OCI-LY7 (cell line): Measurements from ENCODE around the gene CACNB2. TPM values are rescaled to one million over a fixed set of nuclear protein-coding genes. Genes with fewer than 3 reads are reported as not detected.

Experiments used
- BruUV-seq: library from RNA; stranded (reverse); fragments of 400-500 nt; replicated peaks from 2 replicates; lab custom pipeline; 2021; lab: Mats Ljungman, UMichigan
- CTCF ChIA-PET: fragments of 300-600 bp; sonication (Branson Sonifier 250); formaldehyde crosslinking; loops from one replicate; lab custom pipeline; 2022; ENCODE audit warnings: antibody characterized with exemption; ENCODE audit not compliant: unreplicated experiment; lab: Charles Lee
- POLR2A ChIA-PET: fragments of 300-600 bp; sonication (Branson Sonifier 250); formaldehyde crosslinking; loops from one replicate; lab custom pipeline; 2022; ENCODE audit warnings: antibody characterized with exemption; lab: Charles Lee
- DNase-seq: peaks from one replicate; pipeline ENCODE4 v3.0.0-alpha.2; 2015; ENCODE audit warnings: low spot score
- H2AFZ ChIP-seq: fragments of 200-600 bp; sonication (generic), shearing (Covaris generic); 2 replicates; pipeline ENCODE4 v1.6.1; 2014; ENCODE audit warnings: mild to moderate bottlenecking, antibody characterized with exemption, low read length, moderate library complexity
- H3K27ac ChIP-seq: fragments of 200-600 bp; sonication (generic); 2 replicates; pipeline ENCODE4 v1.5.1; 2014; ENCODE audit warnings: mixed run types, low read depth, mild to moderate bottlenecking, moderate library complexity, low read length, inconsistent platforms; ENCODE audit not compliant: poor library complexity, severe bottlenecking
- H3K36me3 ChIP-seq: fragments of 200-600 bp; sonication (generic); 2 replicates; pipeline ENCODE4 v1.6.1; 2014; ENCODE audit warnings: mild to moderate bottlenecking, antibody characterized with exemption, low read length, moderate library complexity, mixed read lengths; ENCODE audit not compliant: insufficient read depth
- H3K4me1 ChIP-seq: fragments of 200-600 bp; sonication (generic); 2 replicates; pipeline ENCODE4 v1.5.1; 2014; ENCODE audit warnings: mild to moderate bottlenecking, low read length; ENCODE audit not compliant: insufficient read depth, poor library complexity, severe bottlenecking
- H3K4me2 ChIP-seq: fragments of 200-600 bp; sonication (generic); 2 replicates; pipeline ENCODE4 v1.6.1; 2014; ENCODE audit warnings: mild to moderate bottlenecking, low read length
- H3K4me3 ChIP-seq: fragments of 200-600 bp; sonication (generic); 2 replicates; pipeline ENCODE4 v1.5.1; 2014; ENCODE audit warnings: mild to moderate bottlenecking, low read depth, low read length; ENCODE audit not compliant: poor library complexity, severe bottlenecking
- H3K79me2 ChIP-seq: fragments of 200-600 bp; sonication (generic); 2 replicates; pipeline ENCODE4 v1.6.1; 2016; ENCODE audit warnings: low read depth, mild to moderate bottlenecking, low read length, moderate library complexity, mixed read lengths; ENCODE audit not compliant: insufficient read depth
- H3K9me2 ChIP-seq: fragments of 200-600 bp; sonication (generic); 2 replicates; pipeline ENCODE4 v1.6.1; 2016; ENCODE audit warnings: mild to moderate bottlenecking, low read length, mixed read lengths; ENCODE audit not compliant: insufficient read depth
- H3K9me3 ChIP-seq: fragments of 200-600 bp; sonication (generic); 2 replicates; pipeline ENCODE4 v1.6.1; 2014; ENCODE audit warnings: mild to moderate bottlenecking, mixed run types, low read length, mixed read lengths
- H4K20me1 ChIP-seq: fragments of 200-600 bp; sonication (generic); 2 replicates; pipeline ENCODE4 v1.6.1; 2014; ENCODE audit warnings: mild to moderate bottlenecking, antibody characterized with exemption, low read length, moderate library complexity, mixed read lengths; ENCODE audit not compliant: insufficient read depth
- CTCF ChIP-seq: fragments of 200-600 bp; sonication (generic); conservative IDR thresholded peaks from 2 replicates; pipeline ENCODE4 v1.5.1; 2014; ENCODE audit warnings: mild to moderate bottlenecking, antibody characterized with exemption, low read length, moderate library complexity, mixed read lengths
- EZH2phosphoT487 ChIP-seq: fragments of 200-600 bp; sonication (generic); IDR thresholded peaks from 2 replicates; pipeline ENCODE4 v1.6.1; 2018; ENCODE audit warnings: low read depth, borderline replicate concordance, mild to moderate bottlenecking, mixed run types, antibody characterized with exemption, low read length, moderate library complexity, mixed read lengths
- intact Hi-C: fragments of 100-400 bp; cut with micrococcal nuclease; formaldehyde crosslinking; loops from one replicate; pipeline ENCODE4 v1.10.0; 2022; ENCODE audit not compliant: unreplicated experiment
- total RNA-seq, 2 experiments: library from RNA; depleted of rRNA in 1 of 2; stranded (reverse); fragments of >200 nt in 1 of 2; shearing (Covaris generic) in 1 of 2; gene quantifications; 2 replicates each; pipeline ENCODE4 v1.2.3, GENCODE V29; 2014 to 2022

Gene CACNB2
- total RNA-seq, 2 experiments from 2014 or later, result not detected

GRCh38 chr10:18486438-18486837, 346.2 kb downstream of the CACNB2 start:
- ChIA-PET CTCF (no interaction called here), POLR2A (no interaction called here)
- Histone ChIP-seq H2AFZ (no peak overlapping the region), H3K36me3 (no peaks in the 10 kb centered on the region), H3K4me3 (no peak overlapping the region), H3K4me2 (no peak overlapping the region), H3K9me3 (no peaks in the 10 kb centered on the region), H3K9me2 (no peaks in the 10 kb centered on the region), H3K79me2 (no peaks in the 10 kb centered on the region), H4K20me1 (no peaks in the 10 kb centered on the region), H3K4me1 (no peaks in the 10 kb centered on the region), H3K27ac (no peak overlapping the region)
- intact Hi-C loops, result no loop called here
- BruUV-seq, result no TSS peak
- no peak for DNase-seq
- TF ChIP-seq EZH2phosphoT487, result no peak
- no peak for TF ChIP-seq CTCF

DNA sequence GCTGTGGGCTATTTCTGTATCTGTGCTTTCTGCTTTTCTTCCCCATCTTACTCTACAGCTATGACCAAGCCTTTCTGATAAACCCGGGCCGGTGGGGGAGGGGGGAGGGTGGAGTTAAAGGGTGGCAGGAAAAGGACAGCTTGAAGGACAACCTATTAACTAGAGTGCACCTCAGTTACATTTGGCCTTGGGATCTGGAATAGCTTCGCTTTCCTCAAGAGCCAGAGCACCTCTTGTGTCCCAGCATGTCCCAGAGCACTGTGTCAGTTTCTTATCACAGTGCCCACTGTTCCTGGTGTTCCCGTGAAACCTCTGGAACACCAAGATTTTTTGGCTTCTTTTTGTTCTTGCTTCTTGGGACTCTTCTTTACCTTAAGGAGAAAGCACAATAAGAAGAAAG, 350.5 kb downstream of the CACNB2 start:
- no peak overlapping the region for H2AFZ ChIP-seq
- DNase-seq, result no peak
- POLR2A ChIA-PET, result no interaction called here
- no peaks in the 10 kb centered on the region for H3K9me2 ChIP-seq
- H3K79me2 ChIP-seq, result no peaks in the 10 kb centered on the region
- BruUV-seq, result no TSS peak
- H3K36me3 ChIP-seq, result no peaks in the 10 kb centered on the region
- no peak for TF ChIP-seq EZH2phosphoT487
- TF ChIP-seq CTCF, result no peak
- CTCF ChIA-PET, result no interaction called here
- H3K4me2 ChIP-seq, result no peak overlapping the region
- no peak overlapping the region for H3K4me3 ChIP-seq
- H4K20me1 ChIP-seq, result no peaks in the 10 kb centered on the region
- intact Hi-C loops, result no loop called here
- H3K4me1 ChIP-seq, result no peaks in the 10 kb centered on the region
- H3K9me3 ChIP-seq, result no peaks in the 10 kb centered on the region
- H3K27ac ChIP-seq, result no peak overlapping the region

DNA sequence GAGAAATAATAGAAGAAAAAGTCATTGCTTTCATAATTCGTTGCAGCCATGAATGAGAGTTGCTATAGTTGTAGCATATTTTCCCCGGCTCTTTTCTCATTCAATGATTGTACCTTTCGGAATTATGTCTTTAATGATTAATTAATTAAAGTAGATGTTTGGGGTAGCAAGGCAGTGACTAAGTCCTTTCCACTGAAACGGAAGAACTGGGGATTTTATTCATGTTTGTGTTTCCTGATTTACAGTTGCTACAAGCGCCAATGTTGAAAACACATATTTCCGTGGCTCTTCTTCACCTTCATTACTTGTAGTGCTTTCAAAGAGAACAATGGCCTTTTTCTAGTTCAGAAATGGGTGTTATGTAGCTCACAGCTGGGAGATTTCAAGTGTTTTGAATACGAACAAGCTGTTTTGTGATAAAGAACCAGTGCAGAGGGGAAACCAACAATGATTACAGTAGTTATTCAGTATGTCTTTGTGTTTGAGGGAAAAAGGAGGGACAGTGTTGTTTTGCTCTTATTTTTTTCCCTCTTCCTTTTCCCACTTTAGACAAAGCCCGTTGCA, 357.7 kb downstream of the CACNB2 start:
- Histone ChIP-seq H3K27ac (no peak overlapping the region), H3K4me3 (no peak overlapping the region), H3K9me3 (no peaks in the 10 kb centered on the region), H3K4me1 (no peaks in the 10 kb centered on the region), H3K36me3 (no peaks in the 10 kb centered on the region), H3K9me2 (no peaks in the 10 kb centered on the region), H4K20me1 (no peaks in the 10 kb centered on the region), H3K4me2 (no peak overlapping the region), H3K79me2 (no peaks in the 10 kb centered on the region), H2AFZ (no peak overlapping the region)
- BruUV-seq, result no TSS peak
- ChIA-PET POLR2A (no interaction called here), CTCF (no interaction called here)
- intact Hi-C loops, result no loop called here
- no peak for TF ChIP-seq EZH2phosphoT487
- no peak for TF ChIP-seq CTCF
- DNase-seq, result no peak
